ENCODE results near the gene CCL4. TPM values are rescaled to one million over a fixed set of nuclear protein-coding genes. Genes with fewer than 3 reads are reported as not detected.
A peak's percentile ranks its signal among the peaks of the same experiment; 100 is the strongest.

Gene CCL4
- total RNA-seq, 1 experiment from 2014 or later: not detected

DNA sequence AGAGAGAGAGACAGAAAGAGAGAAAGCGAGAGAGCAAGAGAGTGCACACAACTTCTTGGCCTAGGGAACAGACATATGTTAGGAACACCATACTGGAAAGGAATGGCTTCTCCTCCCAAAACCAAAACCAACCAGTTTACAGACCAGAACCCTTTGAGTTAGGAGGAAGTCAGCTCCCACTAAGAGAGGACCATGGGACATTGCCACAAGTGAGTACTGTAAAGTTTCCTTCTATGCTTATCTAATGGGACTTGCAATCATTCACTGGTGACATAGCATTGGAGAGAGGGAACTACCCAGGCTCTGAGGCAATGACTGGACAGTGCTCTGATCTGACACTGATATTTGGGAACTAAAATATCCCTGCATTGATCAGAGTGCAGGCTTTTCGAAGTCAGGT lies 40.4 kb downstream of the CCL4 start:
- no peak for DNase-seq (ENCODE audit: low read depth)

DNA sequence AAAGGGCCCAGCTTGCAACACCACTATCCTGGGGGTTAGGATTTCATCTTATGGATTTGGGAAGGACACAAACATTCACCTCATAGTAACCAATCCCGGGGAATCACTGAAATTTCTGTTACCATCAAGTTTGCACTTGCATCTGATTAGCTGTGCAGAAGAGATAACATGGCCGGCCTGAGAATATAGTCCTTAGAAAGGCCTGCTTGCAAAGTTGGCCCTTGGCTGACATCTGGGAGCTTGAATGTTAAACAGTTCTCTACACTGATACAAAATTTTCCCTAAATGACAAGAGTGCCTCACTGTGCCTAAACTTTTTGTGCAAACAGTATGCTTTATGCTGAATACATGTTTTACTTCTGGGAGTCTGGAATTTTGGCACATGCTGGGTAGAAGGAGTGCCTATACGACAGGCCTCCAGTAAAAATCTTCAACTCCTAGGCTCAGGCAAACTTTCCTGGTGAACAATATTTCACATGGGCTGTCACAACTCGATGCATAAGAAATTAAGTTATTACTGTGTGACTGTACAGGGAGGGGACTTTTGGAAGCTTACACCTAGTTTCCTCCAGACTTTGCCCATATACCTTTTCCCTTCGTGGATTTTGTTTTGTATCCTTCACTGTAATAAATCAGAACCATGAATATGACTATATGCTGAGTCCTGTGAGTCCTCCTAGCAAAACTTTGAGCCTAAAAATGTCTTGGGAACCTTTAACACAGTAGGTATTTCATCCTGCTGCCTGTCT lies 41.5 kb downstream of the CCL4 start:
- no peak for DNase-seq (ENCODE audit: low read depth)

DNA sequence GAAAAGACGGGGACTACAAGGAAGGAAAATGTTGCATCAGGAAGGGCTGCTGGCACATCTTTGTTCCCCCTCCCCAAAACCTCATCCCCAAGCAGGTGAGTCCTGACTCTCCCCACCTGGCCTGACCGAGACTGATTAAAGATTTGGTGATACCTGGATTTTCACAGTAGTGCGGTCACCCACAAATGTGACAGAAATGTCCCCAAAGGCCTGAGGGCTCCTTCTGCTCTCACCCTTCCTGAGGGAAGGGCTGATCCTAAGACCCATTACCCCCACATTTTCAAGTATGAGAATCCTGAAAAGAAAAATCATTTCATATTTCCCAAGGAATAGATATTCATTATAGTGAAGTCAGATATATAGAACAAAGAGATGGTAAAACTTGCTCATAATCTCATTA lies 44.0 kb downstream of the CCL4 start:
- DNase-seq (ENCODE audit: low read depth): no peak

DNA sequence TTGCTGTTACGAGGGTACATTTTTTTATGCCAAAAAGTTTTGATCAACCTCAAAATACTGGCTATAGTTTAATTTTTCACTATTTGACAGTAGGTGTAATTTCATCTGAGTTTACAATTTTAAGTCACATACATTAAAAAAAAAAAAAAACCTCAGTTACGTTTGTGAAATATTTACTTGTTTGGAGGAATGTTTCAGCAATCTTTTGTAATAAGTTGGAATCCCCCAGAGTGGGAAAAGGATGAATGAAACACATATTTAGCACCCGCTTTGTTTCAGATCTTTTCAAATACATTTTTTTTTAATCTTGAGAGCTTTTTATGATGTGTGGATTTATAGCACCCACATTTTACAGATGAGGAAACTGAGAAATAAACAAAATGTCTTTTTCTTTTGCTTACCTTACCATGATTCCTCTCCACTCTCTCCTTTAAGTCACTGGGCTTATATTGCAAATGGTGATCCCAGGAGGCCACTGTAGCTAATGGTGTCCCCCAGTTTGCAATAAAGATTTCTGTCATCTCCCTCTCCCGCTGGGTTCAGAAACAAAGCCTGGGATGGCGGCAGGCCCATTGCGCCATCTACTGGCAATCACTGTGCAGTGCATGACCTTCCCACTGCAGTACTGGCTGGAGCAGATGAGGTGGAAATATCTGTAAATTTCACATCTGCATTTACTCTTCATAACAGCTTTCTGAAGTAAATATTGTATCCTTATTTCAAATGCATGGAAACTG lies 45.1 kb downstream of the CCL4 start:
- DNase-seq (ENCODE audit: low read depth): peak; percentile 45

GRCh38 chr17:36149296-36149820 lies 45.7 kb downstream of the CCL4 start:
- peak; percentile 41 for DNase-seq (ENCODE audit: low read depth)

DNA sequence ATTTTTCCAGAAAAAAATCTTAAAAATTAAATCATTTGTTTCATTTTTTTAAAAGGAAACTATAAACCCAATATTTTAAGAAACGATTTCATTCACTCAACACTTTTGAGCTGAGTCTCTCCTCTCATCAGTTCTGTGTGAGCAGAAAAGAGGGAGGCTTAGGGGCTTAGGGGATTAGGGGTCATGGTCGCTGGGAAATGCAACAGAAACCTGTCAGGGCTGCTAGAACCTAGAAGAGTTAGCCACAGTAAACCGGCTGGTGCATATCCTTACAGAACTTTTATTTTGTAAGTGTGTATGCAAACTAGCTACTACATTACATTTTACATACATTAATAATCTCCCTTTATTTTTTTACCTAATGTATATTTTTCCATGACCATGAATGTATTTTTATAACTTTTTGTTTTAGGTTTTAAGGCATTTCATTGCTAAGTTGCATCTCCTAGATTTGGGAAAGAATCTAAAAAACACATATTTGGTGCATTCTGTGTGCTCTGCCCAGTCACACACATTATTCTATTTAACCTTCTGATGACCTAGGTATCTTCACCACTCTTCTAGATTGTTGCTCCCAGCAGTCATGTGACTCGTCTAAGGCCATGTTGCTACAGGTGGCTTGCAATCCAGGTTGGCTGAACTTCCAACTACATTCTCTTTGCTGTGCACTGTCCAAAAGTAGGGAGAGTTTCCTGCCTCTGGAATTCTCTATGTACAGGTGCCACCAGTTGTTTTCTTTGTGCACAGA lies 48.4 kb downstream of the CCL4 start:
- no peak for DNase-seq (ENCODE audit: low read depth)

DNA sequence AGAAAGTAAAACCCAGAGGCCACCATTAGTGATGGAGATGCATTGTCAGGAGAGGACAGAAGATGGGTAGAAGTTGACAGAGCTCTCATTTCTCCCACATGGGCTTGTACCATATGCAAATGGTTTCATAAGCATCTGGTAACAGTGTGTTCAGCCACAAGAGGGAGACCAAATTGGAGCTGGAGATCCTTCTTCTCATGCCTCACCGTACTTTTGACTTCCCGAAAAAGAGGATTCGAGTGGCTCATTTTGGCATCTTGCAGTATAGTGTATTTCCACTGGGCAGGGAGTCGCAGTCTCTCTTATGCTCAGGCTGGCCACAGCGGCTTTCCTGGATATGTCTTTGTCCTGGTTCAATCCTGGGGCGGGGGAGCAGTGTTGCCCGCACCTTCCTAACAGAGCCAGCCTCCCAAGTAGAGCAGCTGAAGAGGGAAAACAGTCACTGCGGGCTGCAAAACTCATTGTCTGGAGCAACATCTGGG lies 49.1 kb downstream of the CCL4 start:
- DNase-seq (ENCODE audit: low read depth): peak; percentile 28

- no peak for DNase-seq (ENCODE audit: low read depth)
Observed at GRCh38 chr17:36153895-36154610, 50.4 kb downstream of the CCL4 start.

Other genes starting within 250 kb of the CCL4 start
- not detected in 2 replicates for gene HEATR9, start 234.9 kb upstream of the CCL4 start, total RNA-seq (2014; rRNA removed; shearing (Covaris generic))
- 2.7 and 4.0 TPM in 2 replicates for gene CCL5, start 223.5 kb upstream of the CCL4 start, total RNA-seq (2014; rRNA removed; shearing (Covaris generic))
- 0.96 and 2.4 TPM in 2 replicates for gene RDM1, start 173.1 kb upstream of the CCL4 start, total RNA-seq (2014; rRNA removed; shearing (Covaris generic))
- not detected in 2 replicates for gene LYZL6, start 160.1 kb upstream of the CCL4 start, total RNA-seq (2014; rRNA removed; shearing (Covaris generic))
- gene CCL16, start 122.3 kb upstream of the CCL4 start, total RNA-seq (2014; rRNA removed; shearing (Covaris generic)): not detected in 2 replicates
- gene CCL14, start 117.1 kb upstream of the CCL4 start, total RNA-seq (2014; rRNA removed; shearing (Covaris generic)): not detected in 2 replicates
- gene CCL15, start 102.3 kb upstream of the CCL4 start, total RNA-seq (2014; rRNA removed; shearing (Covaris generic)): not detected in 2 replicates
- gene CCL23, start 85.9 kb upstream of the CCL4 start, total RNA-seq (2014; rRNA removed; shearing (Covaris generic)): not detected in 2 replicates
- not detected in 2 replicates for gene CCL18, start 39.6 kb upstream of the CCL4 start, total RNA-seq (2014; rRNA removed; shearing (Covaris generic))
- 0.96 TPM in 1 of 2 replicates, not detected in the other for gene CCL3, start 13.7 kb upstream of the CCL4 start, total RNA-seq (2014; rRNA removed; shearing (Covaris generic))
- gene TBC1D3B, start 72.8 kb downstream of the CCL4 start, total RNA-seq (2014; rRNA removed; shearing (Covaris generic)): 1.1 TPM in 1 of 2 replicates, not detected in the other
- gene CCL3L1, start 92.9 kb downstream of the CCL4 start, total RNA-seq (2014; rRNA removed; shearing (Covaris generic)): 0.60 TPM in 1 of 2 replicates, not detected in the other
- gene CCL4L2, start 107.2 kb downstream of the CCL4 start, total RNA-seq (2014; rRNA removed; shearing (Covaris generic)): not detected in 2 replicates
- gene TBC1D3I, start 160.7 kb downstream of the CCL4 start, total RNA-seq (2014; rRNA removed; shearing (Covaris generic)): 0.29 TPM in 1 of 2 replicates, not detected in the other
- not detected in 2 replicates for gene TBC1D3G, start 220.1 kb downstream of the CCL4 start, total RNA-seq (2014; rRNA removed; shearing (Covaris generic))